GM12875 (cell line): ENCODE data around the gene BAHD1.

Source experiments
- H3K4me3 ChIP-seq: one replicate; pipeline ENCODE4 v1.5.1; 2011; ENCODE audit warnings: low read depth, low read length, control low read depth
- CTCF ChIP-seq: IDR thresholded peaks from 2 replicates; pipeline ENCODE4 v1.5.1; 2011; ENCODE audit warnings: low read depth, mild to moderate bottlenecking, control low read depth, inconsistent platforms, low read length, moderate library complexity, borderline replicate concordance; ENCODE audit not compliant: insufficient read depth

Gene BAHD1

GRCh38 chr15:40516322-40516721 lies 75.6 kb downstream of the BAHD1 start:
- no peak overlapping the region for H3K4me3 ChIP-seq
- no peak for TF ChIP-seq CTCF
